ENCODE measurements around the gene IL4I1.
A peak's percentile ranks its signal among the peaks of the same experiment; 100 is the strongest.

The IL4I1 gene

DNA sequence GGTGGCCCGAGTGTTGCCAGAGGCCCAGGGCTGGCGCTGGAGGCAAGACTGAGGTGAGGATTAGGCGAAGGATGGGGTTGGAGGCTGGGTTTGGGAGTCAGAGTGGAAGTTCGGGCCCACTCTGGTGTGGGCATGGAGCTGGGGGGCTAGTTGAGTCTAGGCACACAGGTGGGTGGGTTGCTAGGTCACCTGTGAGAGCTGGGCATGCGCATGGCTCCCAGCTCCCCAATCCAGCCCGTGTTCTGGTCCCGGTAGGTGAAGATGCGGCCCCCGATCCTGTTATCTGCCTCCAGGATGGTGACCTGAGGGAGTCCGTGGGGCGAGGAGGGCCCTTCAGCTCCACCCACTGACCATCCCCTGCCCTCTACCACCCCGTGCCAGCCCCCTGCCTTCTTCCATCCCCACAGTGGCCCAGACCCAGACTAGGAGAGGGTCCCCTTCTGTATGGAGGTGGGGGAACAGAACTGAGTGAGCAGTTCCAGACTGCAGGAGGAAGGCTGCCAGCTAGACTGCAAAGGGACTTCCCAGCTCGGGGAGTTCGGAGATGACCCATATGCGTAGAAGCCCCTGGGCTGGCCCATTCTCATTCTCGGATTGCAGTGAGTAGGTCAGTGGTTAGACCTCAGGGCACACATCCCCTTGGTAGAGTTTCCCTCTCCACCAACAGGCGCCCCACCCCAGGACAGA, 1.7 kb downstream of the IL4I1 start:
- DNase-seq = no peak

- DNase-seq = no peak
These were observed 2.5 kb downstream of the IL4I1 start for GRCh38 chr19:49894011-49894664.

DNA sequence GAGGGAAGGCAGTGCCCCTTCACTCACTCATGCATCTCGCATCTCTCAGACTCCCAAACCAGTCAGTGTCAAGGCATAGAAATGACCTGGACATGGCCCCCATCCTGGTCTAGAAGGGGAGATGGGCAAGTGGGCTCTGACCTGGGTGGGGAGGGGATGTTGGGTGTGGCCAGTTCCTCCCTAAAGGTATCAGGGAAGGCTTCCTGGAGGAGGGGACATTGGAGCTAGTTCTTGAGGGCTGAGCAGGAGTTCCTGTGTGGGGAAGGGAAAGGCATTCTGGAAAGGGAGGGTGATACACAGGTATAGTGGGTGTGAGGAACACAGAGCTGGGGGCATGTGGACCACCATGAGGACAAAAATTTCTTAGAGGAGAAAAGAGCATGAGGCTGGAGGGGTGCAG, 4.0 kb downstream of the IL4I1 start:
- no peak for DNase-seq

- no peak for DNase-seq
These were observed 5.3 kb downstream of the IL4I1 start for GRCh38 chr19:49891393-49891792.

GRCh38 chr19:49890349-49891311, 6.1 kb downstream of the IL4I1 start:
- DNase-seq = peak; percentile 79

- DNase-seq = peak; percentile 91
These were observed 6.9 kb downstream of the IL4I1 start for GRCh38 chr19:49889687-49890348.

DNA sequence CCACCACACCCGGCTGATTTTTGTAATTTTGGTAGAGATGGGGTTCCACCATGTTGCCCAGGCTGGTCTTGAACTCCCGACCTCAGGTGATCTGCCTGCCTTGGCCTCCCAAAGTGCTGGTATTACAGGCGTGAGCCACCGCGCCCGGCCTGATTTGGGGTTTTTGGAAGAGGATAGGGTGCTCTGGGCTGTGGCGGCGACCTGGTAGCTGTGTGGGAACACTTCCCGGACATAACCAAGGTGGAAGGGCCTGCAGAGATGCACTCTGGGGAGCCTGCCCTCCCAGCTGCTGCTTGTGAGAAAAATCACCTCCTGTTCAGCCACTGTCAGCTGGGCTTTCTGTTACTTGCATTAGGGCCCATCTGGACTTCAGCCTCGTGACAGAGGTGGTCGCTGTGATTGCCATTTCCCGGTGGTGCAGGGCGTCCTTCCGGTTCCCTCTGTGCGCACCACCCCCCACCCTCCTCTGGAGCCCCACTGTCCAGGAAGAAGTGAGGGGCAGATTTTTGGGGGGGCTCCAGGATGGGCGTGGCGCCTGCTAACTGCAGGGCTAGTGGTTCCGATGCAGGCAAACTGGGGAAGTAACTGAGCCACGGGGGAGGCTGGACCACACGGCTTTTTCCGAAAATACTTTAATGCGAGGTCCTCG, 7.5 kb downstream of the IL4I1 start:
- peak; percentile 37 for DNase-seq

DNA sequence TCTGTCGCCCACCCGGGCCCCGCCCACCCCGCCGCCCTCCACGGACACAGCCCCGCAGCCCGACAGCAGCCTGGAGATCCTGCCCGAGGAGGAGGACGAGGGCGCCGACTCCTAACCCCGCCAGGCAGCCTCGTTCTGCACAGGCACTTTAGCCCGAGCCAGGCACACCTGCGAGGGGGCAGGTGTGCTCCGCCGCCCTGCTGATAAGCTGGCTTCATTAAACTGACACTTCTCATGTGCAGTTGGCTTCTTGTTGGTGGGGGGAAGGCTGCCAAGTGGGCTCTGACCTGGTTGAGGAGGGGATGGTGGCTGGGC, 8.2 kb downstream of the IL4I1 start:
- DNase-seq = no peak

DNA sequence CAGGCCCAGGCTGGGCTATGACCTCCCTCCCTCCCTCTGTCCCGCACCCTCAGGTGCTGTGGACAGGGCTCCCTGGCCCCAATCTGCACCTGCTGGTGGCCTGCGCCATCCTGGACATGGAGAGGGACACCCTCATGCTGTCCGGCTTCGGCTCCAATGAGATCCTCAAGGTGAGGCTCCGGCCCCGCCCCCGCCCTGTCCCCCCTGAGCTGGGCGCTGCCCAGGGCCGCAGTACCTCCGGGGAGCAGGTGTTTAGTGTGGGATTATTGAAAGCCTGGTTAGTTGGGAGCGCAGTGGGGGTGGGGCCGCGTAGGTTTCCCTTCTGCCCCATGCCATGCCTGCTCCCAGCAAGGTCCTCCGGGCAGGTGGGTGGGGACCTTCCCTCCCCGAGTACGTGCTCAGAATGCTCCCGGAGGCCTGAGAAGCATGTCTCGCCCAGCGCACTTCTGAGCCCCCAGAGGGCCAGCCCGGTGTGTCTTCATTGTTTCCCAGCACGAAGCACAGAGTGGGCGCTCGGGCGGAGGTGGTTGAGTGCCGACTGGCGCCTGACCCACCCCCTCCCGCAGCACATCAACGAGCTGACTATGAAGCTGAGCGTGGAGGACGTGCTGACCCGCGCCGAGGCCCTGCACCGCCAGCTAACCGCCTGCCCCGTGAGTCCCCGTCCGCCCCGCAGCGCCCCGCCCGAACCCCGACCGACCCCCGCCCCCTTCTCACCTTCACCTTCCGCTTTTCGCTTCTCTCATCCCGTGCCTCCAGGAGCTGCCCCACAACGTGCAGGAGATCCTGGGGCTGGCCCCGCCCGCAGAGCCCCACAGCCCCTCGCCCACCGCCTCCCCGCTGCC, 8.8 kb downstream of the IL4I1 start:
- no peak for DNase-seq

- DNase-seq = no peak
These were observed 9.5 kb downstream of the IL4I1 start for GRCh38 chr19:49887037-49887664.

GRCh38 chr19:49884760-49885159, 11.9 kb downstream of the IL4I1 start:
- no peak for DNase-seq

- no peak for DNase-seq
These were observed 12.6 kb downstream of the IL4I1 start for GRCh38 chr19:49884109-49884508.

DNA sequence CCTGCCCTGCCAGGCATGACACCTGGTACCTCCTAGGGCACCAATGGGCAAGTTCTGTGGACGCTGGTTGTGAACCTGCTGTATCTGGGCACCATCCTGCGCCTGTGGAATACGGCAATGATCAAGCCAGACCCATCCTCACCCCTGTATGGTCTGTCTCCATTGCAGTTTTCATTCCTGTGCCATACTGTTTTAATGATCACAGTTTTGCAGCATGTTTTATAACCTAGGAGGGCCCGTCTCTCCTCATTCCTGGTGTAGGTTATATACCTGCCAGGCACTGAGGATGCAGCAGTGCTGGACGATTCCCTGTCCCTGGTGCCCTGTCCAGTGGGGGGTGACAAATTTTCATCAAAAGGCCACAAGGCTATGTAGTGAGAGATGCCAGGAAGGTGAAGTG, 13.6 kb downstream of the IL4I1 start:
- DNase-seq = no peak

- no peak for DNase-seq
These were observed 14.0 kb downstream of the IL4I1 start for GRCh38 chr19:49882643-49883042.

- DNase-seq = no peak
These were observed 14.9 kb downstream of the IL4I1 start for GRCh38 chr19:49881672-49882394.

DNA sequence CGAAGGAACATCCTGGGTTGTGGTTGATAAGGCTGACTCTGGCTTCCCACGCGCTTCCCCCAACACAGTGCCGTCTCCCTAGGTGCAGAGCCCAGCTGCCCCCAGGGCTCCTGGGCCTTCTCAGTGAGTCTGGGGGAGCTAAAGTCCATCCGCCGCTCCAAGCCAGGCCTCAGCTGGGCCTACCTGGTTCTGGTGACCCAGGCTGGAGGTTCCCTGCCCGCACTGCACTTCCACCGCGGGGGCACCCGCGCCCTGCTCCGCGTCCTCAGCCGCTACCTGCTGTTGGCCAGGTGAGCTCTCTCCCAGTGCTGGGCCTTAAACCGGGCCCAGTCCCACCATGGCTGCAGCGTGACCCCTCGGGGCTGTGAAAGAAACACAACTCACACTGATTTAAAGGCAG, 15.5 kb downstream of the IL4I1 start:
- DNase-seq = no peak

DNA sequence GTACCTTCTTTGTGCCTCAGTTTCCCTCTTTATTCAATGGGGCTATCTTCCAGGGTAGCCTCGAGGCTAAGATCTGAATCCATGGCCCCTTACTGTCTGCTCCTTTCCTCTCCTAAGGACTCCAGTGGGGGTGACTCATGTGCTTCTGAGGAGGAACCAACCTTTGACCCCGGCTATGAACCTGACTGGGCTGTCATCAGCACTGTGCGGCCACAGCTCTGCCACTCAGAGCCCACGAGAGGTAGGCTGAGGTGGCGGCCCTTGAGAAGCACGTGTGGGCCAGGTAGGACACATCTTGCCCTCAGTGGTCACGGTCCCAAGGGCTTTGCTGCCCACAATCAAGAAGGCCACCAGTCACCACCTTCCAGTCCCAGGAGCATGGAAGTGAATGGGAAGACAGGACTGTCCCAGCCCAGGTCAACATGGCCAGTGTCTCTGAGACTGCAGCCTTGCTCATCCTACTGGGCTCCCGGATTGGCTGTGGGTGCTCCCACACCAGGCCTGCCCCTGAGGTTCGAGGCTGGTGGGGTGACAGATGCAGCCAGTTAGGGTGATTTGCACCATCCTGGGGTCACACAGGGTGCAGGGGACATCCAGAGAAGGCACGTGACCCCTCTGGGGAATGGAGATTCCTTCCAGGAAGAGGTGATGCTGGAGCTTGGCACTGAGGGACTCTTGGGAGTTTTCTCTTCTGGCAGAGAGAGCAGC, 16.4 kb downstream of the IL4I1 start:
- DNase-seq = no peak

DNA sequence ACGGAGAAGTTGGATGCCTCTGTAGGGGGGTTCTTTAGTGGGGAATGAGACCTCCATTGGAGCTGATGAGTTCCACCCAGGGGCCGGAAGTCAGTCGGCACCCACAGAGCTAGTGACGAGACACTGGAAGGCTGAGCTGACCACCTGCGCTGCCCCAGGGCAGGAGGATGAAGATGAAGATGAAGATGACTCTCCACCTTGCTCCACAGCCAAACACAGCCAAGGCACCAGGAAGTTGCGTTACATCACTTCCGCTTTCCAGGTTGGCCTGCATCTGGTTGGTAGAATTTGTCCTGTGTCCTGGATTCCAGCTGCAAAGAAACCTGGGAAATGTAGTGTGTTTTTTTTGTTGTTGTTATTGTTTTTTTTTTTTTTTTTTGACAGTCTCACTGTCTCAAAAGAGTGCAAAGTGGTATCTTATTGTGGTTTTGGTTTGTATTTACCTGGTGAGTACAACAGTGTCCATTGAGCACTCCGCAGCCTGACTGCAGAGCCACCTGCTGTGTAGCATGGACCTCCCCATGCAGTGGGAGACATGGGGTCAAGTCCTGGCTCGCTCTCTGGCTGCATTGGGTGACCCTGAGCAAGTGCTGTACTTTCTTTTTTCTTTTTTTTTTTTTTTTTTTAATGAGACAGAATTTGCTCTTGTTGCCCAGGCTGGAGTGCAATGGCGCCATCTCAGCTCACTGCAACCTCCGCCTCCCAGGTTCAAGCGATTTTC, 17.3 kb downstream of the IL4I1 start:
- DNase-seq = no peak

DNA sequence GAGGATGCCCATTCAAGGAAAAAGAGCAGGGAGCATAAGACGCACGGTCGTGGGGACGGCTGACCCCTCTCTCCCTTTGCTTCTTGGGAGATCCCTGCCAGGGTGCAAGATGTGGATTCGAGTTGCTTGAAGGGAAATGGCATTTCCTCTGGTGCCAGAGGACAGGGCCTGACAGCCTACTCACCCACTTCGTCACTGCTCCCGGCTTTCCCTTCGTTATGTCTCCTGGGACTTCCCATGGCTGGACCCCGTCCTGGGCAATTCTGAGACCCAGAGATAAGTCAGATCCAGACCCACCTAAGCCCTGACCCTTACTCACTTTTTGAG, 18.0 kb downstream of the IL4I1 start:
- DNase-seq = no peak

Measured in eye (tissue), 1 donor.